Fibroblast of gingiva (primary cell): Measurements from ENCODE around the gene ASMTL.
"Not testable (repeated sequence)": the region's sequence is repeated elsewhere in the genome, so short reads cannot be mapped to it uniquely, and the experiment has no call there.

ENCODE experiments used
- DNase-seq: peaks from one replicate; pipeline ENCODE4 v3.0.0-alpha.2; 2011; ENCODE audit warnings: low read depth

Gene ASMTL

GRCh38 chrX:1387141-1387776 lies 65.5 kb downstream of the ASMTL start:
- DNase-seq, result no peak

GRCh38 chrX:1386338-1387127 lies 66.2 kb downstream of the ASMTL start:
- no peak for DNase-seq

GRCh38 chrX:1385253-1386223 lies 67.2 kb downstream of the ASMTL start:
- DNase-seq, result no peak

GRCh38 chrX:1384658-1385252 lies 68.0 kb downstream of the ASMTL start:
- no peak for DNase-seq

DNA sequence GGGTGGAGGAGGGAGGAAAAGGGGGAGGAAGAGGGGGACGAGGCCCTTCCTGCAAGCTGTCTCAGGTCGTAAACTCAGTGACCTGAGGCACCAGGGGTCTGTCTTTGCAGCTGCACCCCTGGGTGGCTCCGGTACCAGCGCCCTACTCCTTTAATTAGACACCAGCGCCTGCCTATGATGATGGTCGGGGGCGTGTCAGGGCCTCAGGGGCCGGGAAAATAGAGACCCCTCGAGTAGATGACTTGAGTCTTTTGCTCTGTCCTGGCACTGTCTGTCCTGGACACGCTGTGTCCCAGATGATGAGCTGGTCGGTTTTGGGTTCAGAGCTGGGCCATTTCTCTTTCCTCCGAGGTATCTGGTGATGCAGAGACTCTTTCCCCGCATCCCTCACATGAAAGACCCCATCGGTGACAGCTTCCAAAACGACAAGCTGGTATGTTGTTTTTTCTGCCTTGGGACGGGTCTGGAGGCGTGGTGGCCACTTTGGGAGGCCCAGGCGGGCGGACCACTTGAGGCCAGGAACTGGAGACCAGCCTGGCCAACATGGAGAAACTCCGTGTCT lies 72.0 kb downstream of the ASMTL start:
- no peak for DNase-seq

DNA sequence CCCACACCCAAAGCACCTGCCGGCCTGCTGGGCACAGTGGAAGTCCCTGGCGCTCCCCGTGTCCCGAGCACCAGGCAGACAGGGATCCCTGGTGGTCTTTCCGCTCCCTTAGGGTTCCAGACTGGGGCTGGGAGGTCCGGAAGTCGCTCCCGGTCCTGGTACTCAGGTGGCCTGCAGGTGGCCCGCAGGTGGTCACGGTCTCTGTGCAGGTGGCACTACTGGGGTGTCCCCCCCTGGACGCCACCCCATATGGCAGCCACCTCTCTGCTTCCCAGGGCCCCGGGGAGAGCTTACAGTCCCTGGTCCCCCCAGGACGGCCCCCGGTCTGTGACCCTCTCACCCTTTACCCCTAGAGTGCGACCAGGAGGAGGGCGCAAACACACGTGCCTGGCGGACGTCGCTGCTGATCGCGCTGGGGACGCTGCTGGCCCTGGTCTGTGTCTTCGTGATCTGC lies 74.4 kb downstream of the ASMTL start:
- DNase-seq, result no peak

GRCh38 chrX:1368385-1368698 lies 84.4 kb downstream of the ASMTL start:
- no peak for DNase-seq

- not testable (repeated sequence) for DNase-seq
Observed at GRCh38 chrX:1366363-1366762, 86.3 kb downstream of the ASMTL start.

- no peak for DNase-seq
Observed at GRCh38 chrX:1361910-1362309, 90.8 kb downstream of the ASMTL start.

GRCh38 chrX:1361275-1361674 lies 91.4 kb downstream of the ASMTL start:
- DNase-seq, result no peak

DNA sequence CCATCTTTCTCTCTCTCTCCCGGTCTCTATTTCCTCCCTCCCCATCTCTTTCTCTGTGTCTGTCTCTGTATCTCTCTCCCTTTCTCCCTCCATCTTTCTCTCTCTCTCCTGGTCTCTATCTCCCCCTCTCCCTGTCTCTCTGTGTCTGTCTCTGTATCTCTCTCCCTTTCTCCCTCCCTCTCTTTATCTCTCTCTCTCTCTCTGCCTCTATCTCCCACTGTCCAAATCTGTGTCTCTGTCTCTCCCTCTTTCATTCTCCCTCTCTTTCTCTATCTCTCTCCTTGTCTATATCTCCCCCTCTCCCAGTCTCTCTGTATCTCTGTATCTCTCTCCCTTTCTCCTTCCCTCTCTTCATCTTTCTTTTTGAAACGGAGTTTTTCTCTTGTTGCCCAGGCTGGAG lies 92.5 kb downstream of the ASMTL start:
- no peak for DNase-seq

DNA sequence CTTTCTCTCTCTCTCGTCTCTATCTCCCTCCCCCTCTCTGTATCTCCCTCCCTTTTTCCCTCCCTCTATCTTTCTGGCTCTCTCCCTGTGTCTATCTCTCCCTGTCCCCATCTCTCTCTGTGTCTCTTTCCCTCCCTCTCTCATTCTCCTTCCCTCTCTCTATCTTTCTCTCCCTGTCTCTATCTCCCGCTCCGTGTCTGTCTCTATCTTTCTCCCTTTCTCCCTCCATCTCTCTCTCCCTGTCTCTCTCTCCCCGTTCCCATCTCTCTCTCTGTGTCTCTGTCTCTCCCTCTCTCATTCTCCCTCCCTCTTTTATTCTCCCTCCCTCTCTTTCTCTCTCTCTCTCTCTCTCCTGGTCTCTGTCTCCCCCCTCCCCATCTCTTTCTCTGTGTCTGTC lies 93.2 kb downstream of the ASMTL start:
- DNase-seq, result no peak

- DNase-seq, result no peak
Observed at GRCh38 chrX:1358793-1359476, 93.8 kb downstream of the ASMTL start.

- DNase-seq, result no peak
Observed at GRCh38 chrX:1357993-1358392, 94.7 kb downstream of the ASMTL start.

DNA sequence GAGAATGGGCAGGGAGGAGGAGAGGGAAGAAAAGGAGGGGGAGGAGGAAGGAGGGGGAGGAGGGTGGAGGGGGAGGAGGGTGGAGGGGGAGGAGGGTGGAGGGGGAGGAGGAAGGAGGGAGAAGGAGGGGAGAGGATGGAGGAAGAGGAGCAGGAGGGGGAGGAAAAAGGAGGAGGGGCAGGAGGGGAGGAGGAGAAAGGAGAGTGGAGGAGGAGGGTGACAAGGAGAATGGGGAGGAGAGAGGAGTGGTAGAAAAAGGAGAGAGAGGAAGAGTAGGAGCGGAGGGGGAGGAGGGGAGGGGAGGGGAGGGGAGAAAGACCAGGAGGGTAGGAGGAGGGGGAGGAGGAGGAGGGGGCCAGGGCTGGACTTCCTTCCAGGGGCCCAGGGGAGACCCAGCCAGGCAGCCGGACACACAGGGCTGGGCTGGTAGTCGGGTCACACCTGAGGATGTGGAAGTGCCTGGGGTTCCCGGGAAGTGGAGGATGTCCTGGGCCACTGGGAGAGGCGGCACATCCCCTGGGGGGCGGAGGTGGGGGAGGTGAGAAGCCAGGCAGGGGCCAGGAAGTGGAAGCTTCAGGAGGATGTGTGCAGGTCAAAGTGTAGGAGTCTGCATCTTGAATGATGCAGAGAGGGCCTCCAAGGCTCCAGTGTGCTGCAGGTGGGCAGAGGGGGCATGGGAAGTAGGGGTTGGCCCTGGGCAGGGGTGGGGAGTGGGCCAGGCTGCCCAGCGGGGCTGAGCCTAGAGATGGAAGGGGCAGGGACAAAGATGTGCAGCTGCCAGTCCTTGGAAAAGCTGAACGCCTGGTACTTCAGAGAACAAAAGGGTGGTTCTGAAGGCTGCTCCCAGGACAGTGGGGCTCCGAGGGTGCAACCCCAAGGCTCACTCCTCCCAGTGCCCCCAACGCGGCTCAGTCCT lies 97.3 kb downstream of the ASMTL start:
- DNase-seq, result no peak

- no peak for DNase-seq
Observed at GRCh38 chrX:1354036-1355019, 98.4 kb downstream of the ASMTL start.
